GM20000 (cell line): ENCODE data around the gene SERGEF.

Experiments used
- DNase-seq: peaks from one replicate; pipeline ENCODE4 v3.0.0; 2012; ENCODE audit warnings: low spot score
- TF ChIP-seq, protein P1 (sequence below): IDR thresholded peaks from 2 replicates; pipeline ENCODE4 v1.5.1; 2012; ENCODE audit warnings: mild to moderate bottlenecking, control low read depth; ENCODE audit errors: extremely low read depth, missing control alignments

Gene SERGEF

DNA sequence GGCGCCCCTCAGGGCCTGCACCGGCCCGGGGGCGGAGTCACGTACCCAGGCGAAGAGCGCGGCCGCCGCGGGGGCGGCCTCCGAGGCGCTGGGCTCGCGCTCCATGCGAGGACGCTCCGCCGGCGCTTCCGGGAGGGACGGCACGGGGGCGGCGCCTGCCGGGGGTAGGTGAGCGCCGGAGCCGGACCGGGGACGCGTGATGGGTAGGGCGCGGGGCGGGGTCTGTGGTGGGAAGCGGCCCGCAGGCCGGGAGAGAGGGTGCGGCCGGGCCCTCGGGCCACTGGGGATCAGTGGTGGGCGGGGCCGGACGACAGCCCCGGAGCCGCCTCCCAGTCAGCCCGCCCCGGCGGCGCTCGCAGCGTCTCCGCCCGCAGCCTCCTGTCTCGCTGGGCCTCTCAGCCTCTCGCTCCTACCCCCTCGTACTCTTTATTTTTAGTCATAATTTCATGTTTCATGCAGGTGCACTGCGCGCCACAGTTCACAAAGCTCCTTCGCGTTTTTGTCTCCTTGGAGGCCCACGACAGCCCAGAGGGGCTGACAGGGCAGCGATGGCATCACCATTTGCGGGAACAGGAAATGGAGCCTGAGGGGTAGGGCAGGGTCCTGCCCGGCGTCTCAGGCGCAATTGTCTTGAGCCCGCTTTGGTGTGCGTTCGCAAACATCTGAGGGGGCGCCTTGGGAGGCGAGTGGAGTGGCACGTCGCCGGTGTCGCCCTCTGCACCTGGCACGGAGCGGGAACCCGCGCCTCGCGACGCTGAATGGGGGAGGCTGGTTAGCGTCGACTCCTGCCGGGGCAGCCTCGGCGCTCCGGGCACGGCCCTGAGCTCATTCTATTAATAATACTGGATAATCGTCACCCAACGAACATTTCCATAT, at the start of gene SERGEF:
TSS of gene SERGEF (minus strand) at position 142 of the 876 bp plus-strand sequence. CDS start at position 105, 37 bp downstream.
- peak; percentile 98 for DNase-seq
- TF ChIP-seq, protein P1, sequence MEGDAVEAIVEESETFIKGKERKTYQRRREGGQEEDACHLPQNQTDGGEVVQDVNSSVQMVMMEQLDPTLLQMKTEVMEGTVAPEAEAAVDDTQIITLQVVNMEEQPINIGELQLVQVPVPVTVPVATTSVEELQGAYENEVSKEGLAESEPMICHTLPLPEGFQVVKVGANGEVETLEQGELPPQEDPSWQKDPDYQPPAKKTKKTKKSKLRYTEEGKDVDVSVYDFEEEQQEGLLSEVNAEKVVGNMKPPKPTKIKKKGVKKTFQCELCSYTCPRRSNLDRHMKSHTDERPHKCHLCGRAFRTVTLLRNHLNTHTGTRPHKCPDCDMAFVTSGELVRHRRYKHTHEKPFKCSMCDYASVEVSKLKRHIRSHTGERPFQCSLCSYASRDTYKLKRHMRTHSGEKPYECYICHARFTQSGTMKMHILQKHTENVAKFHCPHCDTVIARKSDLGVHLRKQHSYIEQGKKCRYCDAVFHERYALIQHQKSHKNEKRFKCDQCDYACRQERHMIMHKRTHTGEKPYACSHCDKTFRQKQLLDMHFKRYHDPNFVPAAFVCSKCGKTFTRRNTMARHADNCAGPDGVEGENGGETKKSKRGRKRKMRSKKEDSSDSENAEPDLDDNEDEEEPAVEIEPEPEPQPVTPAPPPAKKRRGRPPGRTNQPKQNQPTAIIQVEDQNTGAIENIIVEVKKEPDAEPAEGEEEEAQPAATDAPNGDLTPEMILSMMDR = no peak

DNA sequence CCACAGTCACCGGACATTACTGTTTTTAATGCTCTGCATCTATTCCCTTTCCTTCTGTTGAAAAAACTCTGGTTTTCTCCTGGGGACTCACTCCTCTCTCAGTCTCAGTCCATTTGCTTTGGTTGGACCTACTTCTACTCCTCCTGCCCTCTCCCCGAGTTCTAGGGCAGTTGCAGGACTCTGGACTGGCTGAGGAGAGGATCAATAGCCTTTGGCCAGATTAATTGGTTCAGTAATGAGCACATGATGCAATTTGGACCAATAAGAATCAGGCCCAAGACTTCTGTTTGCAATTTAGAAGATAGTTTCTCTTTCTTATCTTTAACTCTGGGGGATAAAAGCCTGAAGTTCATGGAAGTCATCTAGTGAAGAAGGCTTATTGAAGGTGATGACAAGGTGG, 48.5 kb upstream of the SERGEF start:
- TF ChIP-seq, protein P1 = no peak
- no peak for DNase-seq

DNA sequence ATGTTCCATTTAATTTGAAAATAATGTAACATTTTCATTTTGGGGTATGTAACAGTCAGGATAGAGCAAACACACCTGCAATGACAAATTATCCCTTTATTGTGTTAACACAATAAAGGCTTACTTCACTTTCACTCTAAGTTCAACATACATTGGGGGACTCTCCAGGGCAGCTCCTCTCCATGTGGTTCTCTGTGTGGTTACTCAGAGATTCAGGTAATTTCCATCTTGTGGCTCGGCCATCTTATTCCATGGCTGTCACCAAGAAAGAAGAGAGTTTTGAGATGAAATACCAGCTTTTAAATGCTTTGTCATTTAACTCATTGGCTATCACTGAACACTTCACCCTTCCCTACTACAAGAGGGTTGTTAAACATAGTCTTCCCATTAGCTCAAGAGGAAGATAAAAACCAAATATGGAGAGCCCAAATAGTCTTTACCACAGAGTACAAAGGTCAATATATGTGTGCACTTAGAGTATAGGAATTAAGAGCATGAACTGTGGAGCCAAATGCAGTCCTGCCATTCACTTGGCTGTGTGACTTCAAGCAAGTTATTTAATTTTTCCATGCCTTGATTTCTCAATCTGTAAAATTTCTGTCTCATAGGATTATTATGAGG, 43.8 kb upstream of the SERGEF start:
- TF ChIP-seq, protein P1 = no peak
- peak; percentile 10 for DNase-seq

DNA sequence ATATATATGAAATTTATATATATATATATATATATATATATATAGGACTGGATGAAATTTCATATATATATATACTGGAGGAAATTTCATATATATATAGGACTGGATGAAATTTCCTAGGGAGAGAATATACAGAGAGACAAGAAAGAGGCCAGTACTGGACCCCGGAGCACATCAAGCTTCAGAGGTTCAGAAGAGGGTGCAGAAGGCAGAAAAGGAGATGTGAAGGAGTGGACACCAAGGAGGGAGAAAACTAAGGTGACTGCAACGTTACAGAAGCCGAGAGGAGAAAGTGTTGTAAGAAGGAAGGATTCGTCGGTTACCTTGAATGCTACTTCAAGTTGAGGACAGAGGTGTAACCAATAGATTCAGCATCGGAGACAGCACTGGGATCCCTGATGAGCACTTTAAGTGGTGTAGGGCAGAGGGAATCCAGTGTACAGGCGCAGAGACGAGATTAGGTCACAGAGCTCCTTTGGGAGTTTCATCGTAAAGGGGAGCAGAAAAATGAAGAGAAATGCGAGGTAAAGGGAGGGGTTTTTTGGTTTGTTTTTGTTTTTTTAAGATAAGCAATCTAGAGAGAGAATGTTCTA, 41.8 kb upstream of the SERGEF start:
- TF ChIP-seq, protein P1 = no peak

DNA sequence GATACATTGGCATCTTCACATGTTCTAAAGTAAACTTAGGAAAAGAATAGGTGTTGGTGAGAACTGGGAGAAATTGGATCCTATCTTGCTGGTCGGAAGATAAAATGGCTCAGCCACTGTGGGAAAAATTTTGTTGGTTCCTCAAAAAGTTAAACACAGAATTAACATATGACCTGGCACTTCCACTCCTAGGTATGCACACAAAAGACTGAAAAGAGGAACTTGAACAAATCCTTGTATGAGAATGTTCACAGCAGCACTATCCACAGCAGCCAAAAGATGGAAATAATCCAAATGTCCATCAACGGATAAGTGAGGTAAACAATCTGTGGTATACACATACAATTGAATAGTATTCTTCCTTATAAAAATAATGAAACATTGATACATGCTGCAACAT, 38.0 kb upstream of the SERGEF start:
- TF ChIP-seq, protein P1 = no peak
- no peak for DNase-seq

More for the DNA sequence above, 41.8 kb upstream of the SERGEF start:
- no peak for DNase-seq

DNA sequence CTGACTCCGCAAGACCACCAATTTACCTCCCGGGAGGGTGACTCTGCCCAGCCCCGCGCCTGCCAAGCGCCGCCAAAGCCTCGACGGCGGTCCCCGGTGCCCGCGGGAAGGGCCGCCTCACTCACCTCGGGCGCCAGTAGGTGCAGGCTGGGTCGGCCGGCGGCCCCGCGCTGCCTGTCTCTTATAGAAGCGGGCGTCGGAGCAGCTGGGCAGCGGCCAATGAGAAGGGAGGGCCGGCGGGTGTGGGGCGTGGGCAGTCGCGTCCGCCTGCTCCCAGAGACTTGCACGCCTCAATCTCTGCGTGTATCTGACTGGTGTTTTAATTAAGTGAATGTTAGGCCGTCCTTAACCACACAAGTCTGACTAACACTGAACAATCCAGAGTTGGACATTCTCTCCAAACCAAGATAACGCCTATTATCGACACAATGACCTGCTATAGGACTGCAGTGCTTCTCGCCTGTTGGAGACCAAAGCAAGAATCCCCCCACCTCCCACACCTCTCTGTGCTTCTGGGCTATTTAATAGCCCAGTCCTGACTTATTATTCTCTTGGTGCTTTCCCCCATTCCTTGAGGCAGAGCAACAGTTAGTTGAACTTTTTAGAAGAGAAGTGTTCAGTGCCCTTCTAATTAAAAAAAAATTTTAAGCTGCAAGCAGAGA, 33.4 kb upstream of the SERGEF start, which contains the start of gene TPH1:
TSS of gene TPH1 (minus strand) at position 154 of the 662 bp plus-strand sequence. CDS start 5,507 bp downstream, outside the sequence.
- TF ChIP-seq, protein P1 = no peak
- no peak for DNase-seq
